Central memory CD8-positive, alpha-beta T cell (primary cell): ENCODE results near the gene R3HCC1L.

Experiments
- ATAC-seq: fragments of 150-1000 bp; cut with Tn5 transposase; replicated peaks from 2 replicates; pipeline ENCODE4 v1.10.0; 2022; ENCODE audit warnings: mild to moderate bottlenecking, moderate FRiP score, moderate number of reproducible peaks; ENCODE audit not compliant: poor library complexity, severe bottlenecking; ENCODE audit errors: extremely low read depth
- DNase-seq, 2 donors: peaks; one replicate each; pipeline ENCODE4 v3.0.0; 2021; ENCODE audit warnings: low spot score in 2 of 2
- H3K27ac Mint-ChIP-seq: one replicate; pipeline ENCODE4 v1.8.0; 2022; ENCODE audit warnings: low read depth, mild to moderate bottlenecking, moderate library complexity, mixed read lengths
- H3K27me3 Mint-ChIP-seq: one replicate; pipeline ENCODE4 v1.8.0; 2022; ENCODE audit warnings: mixed read lengths
- H3K36me3 Mint-ChIP-seq: one replicate; pipeline ENCODE4 v1.8.0; 2022; ENCODE audit warnings: mild to moderate bottlenecking, moderate library complexity, mixed read lengths; ENCODE audit not compliant: insufficient read depth
- H3K4me1 Mint-ChIP-seq: one replicate; pipeline ENCODE4 v1.8.0; 2022; ENCODE audit warnings: mixed read lengths
- H3K4me3 Mint-ChIP-seq: one replicate; pipeline ENCODE4 v1.8.0; 2022; ENCODE audit warnings: mild to moderate bottlenecking, moderate library complexity, mixed read lengths
- H3K9me3 Mint-ChIP-seq: one replicate; pipeline ENCODE4 v1.8.0; 2022; ENCODE audit warnings: mixed read lengths

Gene R3HCC1L

GRCh38 chr10:98249134-98249533 is 114.7 kb downstream of the R3HCC1L start:
- no peak for DNase-seq
- Mint-ChIP-seq H3K27ac (no peak overlapping the region), H3K4me3 (no peak overlapping the region), H3K27me3 (no peaks in the 10 kb centered on the region), H3K9me3 (no peaks in the 10 kb centered on the region), H3K36me3 (peaks cover 11% of the 10 kb centered on the region), H3K4me1 (no peaks in the 10 kb centered on the region)
- ATAC-seq, result no peak

GRCh38 chr10:98251399-98251798 is 116.9 kb downstream of the R3HCC1L start:
- peaks cover 6% of the 10 kb centered on the region for H3K36me3 Mint-ChIP-seq
- H3K4me3 Mint-ChIP-seq, result no peak overlapping the region
- H3K27ac Mint-ChIP-seq, result no peak overlapping the region
- peaks cover 6% of the 10 kb centered on the region for H3K4me1 Mint-ChIP-seq
- DNase-seq (no peak), ATAC-seq (no peak)
- H3K9me3 Mint-ChIP-seq, result no peaks in the 10 kb centered on the region
- H3K27me3 Mint-ChIP-seq, result no peaks in the 10 kb centered on the region

GRCh38 chr10:98252464-98252863 is 118.0 kb downstream of the R3HCC1L start:
- Mint-ChIP-seq H3K4me3 (no peak overlapping the region), H3K27me3 (no peaks in the 10 kb centered on the region), H3K36me3 (peaks cover 6% of the 10 kb centered on the region), H3K27ac (no peak overlapping the region), H3K4me1 (peaks cover 7% of the 10 kb centered on the region), H3K9me3 (no peaks in the 10 kb centered on the region)
- ATAC-seq (no peak), DNase-seq (no peak)

GRCh38 chr10:98253499-98253898 is 119.0 kb downstream of the R3HCC1L start:
- ATAC-seq (no peak), DNase-seq (no peak)
- H3K27me3 Mint-ChIP-seq, result no peaks in the 10 kb centered on the region
- H3K4me1 Mint-ChIP-seq, result peaks cover 7% of the 10 kb centered on the region
- no peak overlapping the region for H3K27ac Mint-ChIP-seq
- no peaks in the 10 kb centered on the region for H3K9me3 Mint-ChIP-seq
- H3K36me3 Mint-ChIP-seq, result peaks cover 6% of the 10 kb centered on the region
- no peak overlapping the region for H3K4me3 Mint-ChIP-seq

- Mint-ChIP-seq H3K4me1 (peaks cover 7% of the 10 kb centered on the region), H3K27me3 (no peaks in the 10 kb centered on the region), H3K9me3 (no peaks in the 10 kb centered on the region), H3K4me3 (no peak overlapping the region), H3K27ac (peak overlapping the region; percentile 39), H3K36me3 (peaks cover 2% of the 10 kb centered on the region)
- ATAC-seq (no peak), DNase-seq (no peak)
These were observed 119.9 kb downstream of the R3HCC1L start for GRCh38 chr10:98254234-98254974.

GRCh38 chr10:98255146-98255877 is 120.9 kb downstream of the R3HCC1L start:
- no peak for ATAC-seq
- Mint-ChIP-seq H3K4me3 (no peak overlapping the region), H3K36me3 (no peaks in the 10 kb centered on the region), H3K9me3 (no peaks in the 10 kb centered on the region), H3K27me3 (no peaks in the 10 kb centered on the region), H3K4me1 (peaks cover 7% of the 10 kb centered on the region), H3K27ac (peak overlapping the region; percentile 1)
- no peak for DNase-seq

- Mint-ChIP-seq H3K27me3 (no peaks in the 10 kb centered on the region), H3K36me3 (no peaks in the 10 kb centered on the region), H3K4me1 (peaks cover 7% of the 10 kb centered on the region), H3K9me3 (no peaks in the 10 kb centered on the region), H3K27ac (no peak overlapping the region), H3K4me3 (no peak overlapping the region)
- DNase-seq, result no peak
- no peak for ATAC-seq
These were observed 122.2 kb downstream of the R3HCC1L start for GRCh38 chr10:98256692-98257091.

- Mint-ChIP-seq H3K36me3 (peaks cover 2% of the 10 kb centered on the region), H3K9me3 (no peaks in the 10 kb centered on the region), H3K4me3 (no peak overlapping the region), H3K27me3 (no peaks in the 10 kb centered on the region), H3K4me1 (peaks cover 7% of the 10 kb centered on the region), H3K27ac (no peak overlapping the region)
- no peak for DNase-seq
- ATAC-seq, result no peak
These were observed 122.7 kb downstream of the R3HCC1L start for GRCh38 chr10:98257198-98257597.

GRCh38 chr10:98257961-98258360 is 123.5 kb downstream of the R3HCC1L start:
- DNase-seq, result no peak
- no peaks in the 10 kb centered on the region for H3K27me3 Mint-ChIP-seq
- peaks cover 2% of the 10 kb centered on the region for H3K36me3 Mint-ChIP-seq
- H3K4me1 Mint-ChIP-seq, result peaks cover 7% of the 10 kb centered on the region
- no peak overlapping the region for H3K4me3 Mint-ChIP-seq
- H3K27ac Mint-ChIP-seq, result no peak overlapping the region
- no peaks in the 10 kb centered on the region for H3K9me3 Mint-ChIP-seq
- ATAC-seq, result no peak

- no peaks in the 10 kb centered on the region for H3K9me3 Mint-ChIP-seq
- no peaks in the 10 kb centered on the region for H3K27me3 Mint-ChIP-seq
- ATAC-seq (no peak), DNase-seq (no peak)
- H3K27ac Mint-ChIP-seq, result no peak overlapping the region
- H3K36me3 Mint-ChIP-seq, result peaks cover 2% of the 10 kb centered on the region
- H3K4me1 Mint-ChIP-seq, result peaks cover 7% of the 10 kb centered on the region
- H3K4me3 Mint-ChIP-seq, result no peak overlapping the region
These were observed 124.4 kb downstream of the R3HCC1L start for GRCh38 chr10:98258683-98259454.

- peak in 1 of 2 donors; percentile 3 for DNase-seq
- H3K9me3 Mint-ChIP-seq, result no peaks in the 10 kb centered on the region
- no peaks in the 10 kb centered on the region for H3K27me3 Mint-ChIP-seq
- no peak overlapping the region for H3K27ac Mint-ChIP-seq
- peaks cover 2% of the 10 kb centered on the region for H3K36me3 Mint-ChIP-seq
- no peak for ATAC-seq
- peaks cover 7% of the 10 kb centered on the region for H3K4me1 Mint-ChIP-seq
- no peak overlapping the region for H3K4me3 Mint-ChIP-seq
These were observed 125.3 kb downstream of the R3HCC1L start for GRCh38 chr10:98259606-98260315.

GRCh38 chr10:98260350-98260749 is 125.9 kb downstream of the R3HCC1L start:
- peaks cover 7% of the 10 kb centered on the region for H3K4me1 Mint-ChIP-seq
- no peak overlapping the region for H3K27ac Mint-ChIP-seq
- peaks cover 2% of the 10 kb centered on the region for H3K36me3 Mint-ChIP-seq
- DNase-seq (no peak), ATAC-seq (no peak)
- no peaks in the 10 kb centered on the region for H3K9me3 Mint-ChIP-seq
- H3K27me3 Mint-ChIP-seq, result no peaks in the 10 kb centered on the region
- no peak overlapping the region for H3K4me3 Mint-ChIP-seq
